GM19397 (cell line): ENCODE results near the gene GPR22.

ENCODE experiments used
- ATAC-seq: cut with Tn5 transposase; IDR thresholded peaks from one replicate; pipeline ENCODE4 v1.9.1; 2021; ENCODE audit warnings: mild to moderate bottlenecking, moderate library complexity; ENCODE audit not compliant: unreplicated experiment

Gene GPR22

GRCh38 chr7:107469929-107470328 is at the start of gene GPR22:
Gene GPR22, plus strand, starts transcription at chr7:107470057. Its CDS starts 4,004 bp downstream, at chr7:107474061.
- no peak for ATAC-seq

GRCh38 chr7:107427462-107427861 is 42.4 kb upstream of the GPR22 start:
- ATAC-seq = no peak

- ATAC-seq = no peak
Measured at GRCh38 chr7:107428642-107429041, 41.2 kb upstream of the GPR22 start.

GRCh38 chr7:107430057-107430456 is 39.8 kb upstream of the GPR22 start:
- no peak for ATAC-seq

- ATAC-seq = no peak
Measured at GRCh38 chr7:107432261-107432660, 37.6 kb upstream of the GPR22 start.

GRCh38 chr7:107435749-107436148 is 34.1 kb upstream of the GPR22 start:
- ATAC-seq = no peak

- ATAC-seq = no peak
Measured at GRCh38 chr7:107439025-107439424, 30.8 kb upstream of the GPR22 start.

GRCh38 chr7:107441581-107442422 is 28.1 kb upstream of the GPR22 start:
- ATAC-seq = no peak

GRCh38 chr7:107442678-107443077 is 27.2 kb upstream of the GPR22 start:
- no peak for ATAC-seq

- no peak for ATAC-seq
Measured at GRCh38 chr7:107446531-107446930, 23.3 kb upstream of the GPR22 start.

- no peak for ATAC-seq
Measured at GRCh38 chr7:107446988-107447387, 22.9 kb upstream of the GPR22 start.

GRCh38 chr7:107450970-107451369 is 18.9 kb upstream of the GPR22 start:
- ATAC-seq = no peak

GRCh38 chr7:107453388-107453787 is 16.5 kb upstream of the GPR22 start:
- no peak for ATAC-seq

- ATAC-seq = no peak
Measured at GRCh38 chr7:107461938-107462533, 7.8 kb upstream of the GPR22 start.

- no peak for ATAC-seq
Measured at GRCh38 chr7:107463139-107464078, 6.4 kb upstream of the GPR22 start.

GRCh38 chr7:107464666-107465226 is 5.1 kb upstream of the GPR22 start:
- no peak for ATAC-seq

GRCh38 chr7:107467972-107468371 is 1.9 kb upstream of the GPR22 start:
- ATAC-seq = no peak

GRCh38 chr7:107468824-107469223 is 1.0 kb upstream of the GPR22 start:
- ATAC-seq = no peak

GRCh38 chr7:107471292-107472070 is 1.6 kb downstream of the GPR22 start:
- ATAC-seq = no peak

- no peak for ATAC-seq
Measured at GRCh38 chr7:107472116-107472515, 2.3 kb downstream of the GPR22 start.
